ENCODE data around the gene PRKG1.

GRCh38 chr10:51129946-51130544, 55.8 kb downstream of the PRKG1 start:
- TF ChIP-seq CTCF (IDR thresholded peaks at IDR 0.05; ENCODE audit: low read depth, low read length) (no peak), EZH2phosphoT487 (IDR thresholded peaks at IDR 0.05; ENCODE audit: low read depth) (no peak)

All from OCI-LY3 (cell line).